ENCODE data around the gene IL1RAPL2. TPM values are rescaled to one million over a fixed set of nuclear protein-coding genes. Genes with fewer than 3 reads are reported as not detected.

Gene IL1RAPL2
- total RNA-seq, 1 donor from 2014 or later = not detected

GRCh38 chrX:105349476-105349875 lies 783.5 kb downstream of the IL1RAPL2 start:
- no peaks in the 10 kb centered on the region for H3K27me3 ChIP-seq
- TF ChIP-seq CTCF (IDR thresholded peaks at IDR 0.05) = no peak
- TF ChIP-seq EZH2 (IDR thresholded peaks at IDR 0.05) = no peak
- TF ChIP-seq EZH2phosphoT487 (IDR thresholded peaks at IDR 0.05) = no peak
- no peaks in the 10 kb centered on the region for H3K79me2 ChIP-seq (ENCODE audit: low read depth)
- no peaks in the 10 kb centered on the region for H3K36me3 ChIP-seq
- H3K4me3 ChIP-seq = no peak overlapping the region
- Mint-ChIP-seq H3K9me3 (peaks cover 3% of the 10 kb centered on the region), H3K27me3 (ENCODE audit: insufficient read depth, low read depth) (peaks cover 2% of the 10 kb centered on the region), H3K4me3 (no peak overlapping the region), H3K36me3 (no peaks in the 10 kb centered on the region), H3K27ac (no peak overlapping the region), H3K4me1 (no peaks in the 10 kb centered on the region)
- DNase-seq (ENCODE audit: low spot score) = no peak
- no peaks in the 10 kb centered on the region for H4K20me1 ChIP-seq (ENCODE audit: low read depth)
- H2AFZ ChIP-seq (replicated peaks) = no peak overlapping the region
- no peaks in the 10 kb centered on the region for H3K4me1 ChIP-seq
- no peaks in the 10 kb centered on the region for H3F3A ChIP-seq (ENCODE audit: low read depth)
- peaks cover 12% of the 10 kb centered on the region for H3K9me3 ChIP-seq (ENCODE audit: low read depth)
- no peak overlapping the region for H3K27ac ChIP-seq
- no peak overlapping the region for H3K9ac ChIP-seq
- no peak overlapping the region for H3K4me2 ChIP-seq

GRCh38 chrX:105375816-105376215 lies 809.8 kb downstream of the IL1RAPL2 start:
- Histone ChIP-seq H3K27ac (no peak overlapping the region), H3K9ac (no peak overlapping the region), H3K79me2 (ENCODE audit: low read depth) (no peaks in the 10 kb centered on the region), H3F3A (ENCODE audit: low read depth) (no peaks in the 10 kb centered on the region), H3K4me2 (no peak overlapping the region), H4K20me1 (ENCODE audit: low read depth) (no peaks in the 10 kb centered on the region), H3K36me3 (no peaks in the 10 kb centered on the region), H2AFZ (replicated peaks) (no peak overlapping the region), H3K4me1 (no peaks in the 10 kb centered on the region), H3K4me3 (no peak overlapping the region), H3K9me3 (ENCODE audit: low read depth) (no peaks in the 10 kb centered on the region), H3K27me3 (no peaks in the 10 kb centered on the region)
- Mint-ChIP-seq H3K27me3 (ENCODE audit: insufficient read depth, low read depth) (no peaks in the 10 kb centered on the region), H3K4me1 (no peaks in the 10 kb centered on the region), H3K9me3 (peaks cover 9% of the 10 kb centered on the region), H3K4me3 (no peak overlapping the region), H3K27ac (no peak overlapping the region), H3K36me3 (no peaks in the 10 kb centered on the region)
- DNase-seq (ENCODE audit: low spot score) = no peak
- TF ChIP-seq EZH2phosphoT487 (IDR thresholded peaks at IDR 0.05) (no peak), CTCF (IDR thresholded peaks at IDR 0.05) (no peak), EZH2 (IDR thresholded peaks at IDR 0.05) (no peak)

- no peak overlapping the region for H3K9ac ChIP-seq
- H4K20me1 ChIP-seq (ENCODE audit: low read depth) = no peaks in the 10 kb centered on the region
- no peaks in the 10 kb centered on the region for H3K36me3 Mint-ChIP-seq
- TF ChIP-seq EZH2phosphoT487 (IDR thresholded peaks at IDR 0.05) = no peak
- TF ChIP-seq CTCF (IDR thresholded peaks at IDR 0.05) = no peak
- TF ChIP-seq EZH2 (IDR thresholded peaks at IDR 0.05) = no peak
- peaks cover 11% of the 10 kb centered on the region for H3K9me3 Mint-ChIP-seq
- no peaks in the 10 kb centered on the region for H3K36me3 ChIP-seq
- H2AFZ ChIP-seq (replicated peaks) = no peak overlapping the region
- H3K79me2 ChIP-seq (ENCODE audit: low read depth) = no peaks in the 10 kb centered on the region
- H3K27ac ChIP-seq = no peak overlapping the region
- no peak overlapping the region for H3K27ac Mint-ChIP-seq
- H3K4me2 ChIP-seq = no peak overlapping the region
- H3K27me3 Mint-ChIP-seq (ENCODE audit: insufficient read depth, low read depth) = peaks cover 4% of the 10 kb centered on the region
- no peaks in the 10 kb centered on the region for H3F3A ChIP-seq (ENCODE audit: low read depth)
- H3K27me3 ChIP-seq = no peaks in the 10 kb centered on the region
- DNase-seq (ENCODE audit: low spot score) = no peak
- peaks cover 18% of the 10 kb centered on the region for H3K9me3 ChIP-seq (ENCODE audit: low read depth)
- no peak overlapping the region for H3K4me3 ChIP-seq
- no peaks in the 10 kb centered on the region for H3K4me1 Mint-ChIP-seq
- H3K4me1 ChIP-seq = no peaks in the 10 kb centered on the region
- H3K4me3 Mint-ChIP-seq = no peak overlapping the region
Measured at GRCh38 chrX:105424729-105425128, 858.7 kb downstream of the IL1RAPL2 start.

Measured in neural progenitor cell (in vitro differentiated cells).